Activated naive CD4-positive, alpha-beta T cell treated with anti-CD3 and anti-CD28 coated beads, Interleukin-2, amount 10 ng/mL, durations not matched to agents 7 days and 5 days (primary cell): Measurements from ENCODE around the gene NUDT4.
"Not testable (repeated sequence)": the region's sequence is repeated elsewhere in the genome, so short reads cannot be mapped to it uniquely, and the experiment has no call there.

Experiments used
- CTCF ChIA-PET: fragments of 350-600 bp; sonication (Branson Sonifier 250); formaldehyde crosslinking; loops from one replicate; lab custom pipeline; 2021; ENCODE audit warnings: antibody characterized with exemption; lab: Charles Lee
- DNase-seq: peaks from one replicate; pipeline ENCODE4 v3.0.0-alpha.2; 2020
- H3K27ac Mint-ChIP-seq: one replicate; pipeline ENCODE4 v1.8.0; 2021; ENCODE audit warnings: mild to moderate bottlenecking, moderate library complexity, mixed read lengths
- H3K27me3 Mint-ChIP-seq: one replicate; pipeline ENCODE4 v1.8.0; 2021; ENCODE audit warnings: mild to moderate bottlenecking, mixed read lengths
- H3K36me3 Mint-ChIP-seq: one replicate; pipeline ENCODE4 v1.8.0; 2021; ENCODE audit warnings: mixed read lengths
- H3K4me1 Mint-ChIP-seq: one replicate; pipeline ENCODE4 v1.8.0; 2021; ENCODE audit warnings: mixed read lengths
- H3K4me3 Mint-ChIP-seq: one replicate; pipeline ENCODE4 v1.8.0; 2021; ENCODE audit warnings: mild to moderate bottlenecking, moderate library complexity, mixed read lengths
- H3K9me3 Mint-ChIP-seq: one replicate; pipeline ENCODE4 v1.8.0; 2021; ENCODE audit warnings: mixed read lengths

Gene NUDT4

GRCh38 chr12:93415723-93416464, 38.2 kb downstream of the NUDT4 start:
- Mint-ChIP-seq H3K4me1 (peaks cover 76% of the 10 kb centered on the region), H3K27ac (peak overlapping the region; percentile 60), H3K27me3 (no peaks in the 10 kb centered on the region), H3K36me3 (peaks cover 22% of the 10 kb centered on the region), H3K9me3 (no peaks in the 10 kb centered on the region), H3K4me3 (peak overlapping the region; percentile 7)
- no peak for DNase-seq
- CTCF ChIA-PET, result interaction anchor here (1.1 to 1.5 kb wide), 2 partner anchors 52 to 686 kb away, joined by 3 to 4 read pairs; no protein-coding TSS in a partner anchor

GRCh38 chr12:93417967-93418480, 40.3 kb downstream of the NUDT4 start:
- DNase-seq, result no peak
- H3K27me3 Mint-ChIP-seq, result no peaks in the 10 kb centered on the region
- CTCF ChIA-PET, result interaction anchor here (1.0 kb wide), 1 partner anchor 430 kb away, joined by 4 read pairs; no protein-coding TSS in a partner anchor
- no peak overlapping the region for H3K4me3 Mint-ChIP-seq
- no peak overlapping the region for H3K27ac Mint-ChIP-seq
- peaks cover 21% of the 10 kb centered on the region for H3K36me3 Mint-ChIP-seq
- no peaks in the 10 kb centered on the region for H3K9me3 Mint-ChIP-seq
- peaks cover 69% of the 10 kb centered on the region for H3K4me1 Mint-ChIP-seq

GRCh38 chr12:93419388-93420034, 41.8 kb downstream of the NUDT4 start:
- peaks cover 14% of the 10 kb centered on the region for H3K36me3 Mint-ChIP-seq
- peaks cover 69% of the 10 kb centered on the region for H3K4me1 Mint-ChIP-seq
- no peaks in the 10 kb centered on the region for H3K27me3 Mint-ChIP-seq
- H3K4me3 Mint-ChIP-seq, result no peak overlapping the region
- CTCF ChIA-PET, result interaction anchor here (0.6 to 2.7 kb wide), 25 partner anchors 9 to 683 kb away, joined by 3 to 24 read pairs (median 5); partner anchors contain the start of genes MRPL42 and UBE2N
- no peaks in the 10 kb centered on the region for H3K9me3 Mint-ChIP-seq
- no peak for DNase-seq
- no peak overlapping the region for H3K27ac Mint-ChIP-seq

- CTCF ChIA-PET, result interaction anchor here (0.8 to 1.0 kb wide), 2 partner anchors 80 to 680 kb away, joined by 3 read pairs; no protein-coding TSS in a partner anchor
- Mint-ChIP-seq H3K27ac (no peak overlapping the region), H3K4me1 (peaks cover 68% of the 10 kb centered on the region), H3K27me3 (no peaks in the 10 kb centered on the region), H3K36me3 (peaks cover 6% of the 10 kb centered on the region), H3K4me3 (no peak overlapping the region), H3K9me3 (no peaks in the 10 kb centered on the region)
- no peak for DNase-seq
Observed at GRCh38 chr12:93422050-93422449, 44.3 kb downstream of the NUDT4 start.

GRCh38 chr12:93425736-93426411, 48.1 kb downstream of the NUDT4 start:
- Mint-ChIP-seq H3K4me1 (peaks cover 64% of the 10 kb centered on the region), H3K27me3 (no peaks in the 10 kb centered on the region), H3K4me3 (no peak overlapping the region), H3K9me3 (no peaks in the 10 kb centered on the region), H3K27ac (no peak overlapping the region), H3K36me3 (peaks cover 13% of the 10 kb centered on the region)
- CTCF ChIA-PET, result interaction anchor here (0.7 to 1.1 kb wide), 2 partner anchors 438 to 894 kb away, joined by 3 read pairs; no protein-coding TSS in a partner anchor
- DNase-seq, result no peak

GRCh38 chr12:93426412-93426805, 48.7 kb downstream of the NUDT4 start:
- H3K9me3 Mint-ChIP-seq, result no peaks in the 10 kb centered on the region
- H3K36me3 Mint-ChIP-seq, result peaks cover 13% of the 10 kb centered on the region
- no peak for DNase-seq
- CTCF ChIA-PET, result interaction anchor here (0.7 kb wide), 1 partner anchor 895 kb away, joined by 3 read pairs; no protein-coding TSS in a partner anchor
- H3K27ac Mint-ChIP-seq, result no peak overlapping the region
- no peaks in the 10 kb centered on the region for H3K27me3 Mint-ChIP-seq
- H3K4me1 Mint-ChIP-seq, result peaks cover 67% of the 10 kb centered on the region
- H3K4me3 Mint-ChIP-seq, result no peak overlapping the region

- CTCF ChIA-PET, result interaction anchor here (1.0 kb wide), 1 partner anchor 8 kb away, joined by 3 read pairs; no protein-coding TSS in a partner anchor
- Mint-ChIP-seq H3K4me1 (peaks cover 67% of the 10 kb centered on the region), H3K27ac (no peak overlapping the region), H3K9me3 (no peaks in the 10 kb centered on the region), H3K36me3 (peaks cover 11% of the 10 kb centered on the region), H3K4me3 (no peak overlapping the region), H3K27me3 (no peaks in the 10 kb centered on the region)
- no peak for DNase-seq
Observed at GRCh38 chr12:93427779-93428564, 50.2 kb downstream of the NUDT4 start.

GRCh38 chr12:93429448-93429847, 51.7 kb downstream of the NUDT4 start:
- H3K27ac Mint-ChIP-seq, result no peak overlapping the region
- no peaks in the 10 kb centered on the region for H3K9me3 Mint-ChIP-seq
- no peak overlapping the region for H3K4me3 Mint-ChIP-seq
- CTCF ChIA-PET, result interaction anchor here (1.0 kb wide), 1 partner anchor 9 kb away, joined by 12 read pairs; no protein-coding TSS in a partner anchor
- H3K27me3 Mint-ChIP-seq, result no peaks in the 10 kb centered on the region
- no peak for DNase-seq
- H3K4me1 Mint-ChIP-seq, result peaks cover 67% of the 10 kb centered on the region
- peaks cover 11% of the 10 kb centered on the region for H3K36me3 Mint-ChIP-seq

GRCh38 chr12:93429852-93430251, 52.1 kb downstream of the NUDT4 start:
- no peak for DNase-seq
- H3K4me1 Mint-ChIP-seq, result peaks cover 65% of the 10 kb centered on the region
- no peak overlapping the region for H3K27ac Mint-ChIP-seq
- CTCF ChIA-PET, result interaction anchor here (1.0 kb wide), 1 partner anchor 10 kb away, joined by 12 read pairs; no protein-coding TSS in a partner anchor
- H3K9me3 Mint-ChIP-seq, result no peaks in the 10 kb centered on the region
- no peaks in the 10 kb centered on the region for H3K27me3 Mint-ChIP-seq
- H3K4me3 Mint-ChIP-seq, result no peak overlapping the region
- H3K36me3 Mint-ChIP-seq, result peaks cover 11% of the 10 kb centered on the region

- Mint-ChIP-seq H3K27me3 (no peaks in the 10 kb centered on the region), H3K27ac (no peak overlapping the region), H3K36me3 (peaks cover 11% of the 10 kb centered on the region), H3K9me3 (no peaks in the 10 kb centered on the region), H3K4me1 (peaks cover 66% of the 10 kb centered on the region), H3K4me3 (no peak overlapping the region)
- CTCF ChIA-PET, result interaction anchor here (1.0 kb wide), 1 partner anchor 10 kb away, joined by 12 read pairs; no protein-coding TSS in a partner anchor
- DNase-seq, result no peak
Observed at GRCh38 chr12:93430280-93430679, 52.6 kb downstream of the NUDT4 start.

- CTCF ChIA-PET, result interaction anchor here (0.6 to 1.6 kb wide), 4 partner anchors 12 to 51 kb away, joined by 3 to 7 read pairs (median 4); partner anchors contain the start of gene MRPL42
- DNase-seq, H3K9me3 Mint-ChIP-seq, H3K27me3 Mint-ChIP-seq, H3K4me3 Mint-ChIP-seq, H3K27ac Mint-ChIP-seq: not testable (repeated sequence)
- Mint-ChIP-seq H3K4me1 (peaks cover 63% of the 10 kb centered on the region), H3K36me3 (peaks cover 11% of the 10 kb centered on the region)
Observed at GRCh38 chr12:93432031-93432430, 54.3 kb downstream of the NUDT4 start.

- H3K4me1 Mint-ChIP-seq, result peaks cover 70% of the 10 kb centered on the region
- H3K9me3 Mint-ChIP-seq, result no peaks in the 10 kb centered on the region
- no peak for DNase-seq
- H3K27me3 Mint-ChIP-seq, result no peaks in the 10 kb centered on the region
- peaks cover 8% of the 10 kb centered on the region for H3K36me3 Mint-ChIP-seq
- H3K27ac Mint-ChIP-seq, result no peak overlapping the region
- no peak overlapping the region for H3K4me3 Mint-ChIP-seq
- CTCF ChIA-PET, result interaction anchor here (1.7 kb wide), 1 partner anchor 14 kb away, joined by 9 read pairs; no protein-coding TSS in a partner anchor
Observed at GRCh38 chr12:93434256-93434865, 56.6 kb downstream of the NUDT4 start.
